Left cardiac atrium (tissue), 4 donors: ENCODE measurements around the gene WDR90. TPM values are rescaled to one million over a fixed set of nuclear protein-coding genes. Genes with fewer than 3 reads are reported as not detected.

Experiments
- ATAC-seq, 2 donors: fragments of 200-7000 bp; cut with Tn5 transposase; one replicate each; pipeline ENCODE4 v1.9.1; 2020; ENCODE audit warnings: mild to moderate bottlenecking in 2 of 2, moderate library complexity in 2 of 2
- DNase-seq: peaks from one replicate; pipeline ENCODE4 v3.0.0-alpha.2; 2020
- intact Hi-C, 2 donors: fragments of 100-400 bp; cut with DNase I; formaldehyde crosslinking; loops; one replicate each; pipeline versions ENCODE4 v1.14.1 to v1.15.1; 2022 to 2023
- total RNA-seq, 2 donors: library from RNA; stranded (reverse); fragmentation: NEBNext Ultra II Directional; extraction: Animal tissue kit (Norgen Biotek cat#: 25700); gene quantifications; one replicate each; pipeline ENCODE4 v1.2.1, GENCODE V29; 2021
- donor health status: DM: no; HTN: yes; CAD: no.
- donor health status: DM: no; HTN: yes; CAD: no; lungs with severe emphysema.
- donor health status: DM: yes; HTN: yes; CAD: no.
- donor health status: Dilated cardiomyopathy.

The WDR90 gene
- total RNA-seq, 2 donors from 2014 or later = 9.6 to 15.5 TPM

- intact Hi-C loops = no loop called here
- no peak for DNase-seq
- no peak for ATAC-seq
Observed at GRCh38 chr16:651844-652243, 2.7 kb downstream of the WDR90 start.

- intact Hi-C loops = no loop called here
- DNase-seq (no peak), ATAC-seq (no peak)
Observed at GRCh38 chr16:652454-653305, 3.5 kb downstream of the WDR90 start.

GRCh38 chr16:654034-654433, 4.9 kb downstream of the WDR90 start:
- ATAC-seq (no peak), DNase-seq (no peak)
- intact Hi-C loops = no loop called here

GRCh38 chr16:657487-657886, 8.3 kb downstream of the WDR90 start:
- no peak for DNase-seq
- no peak for ATAC-seq
- intact Hi-C loops = no loop called here

- no peak for DNase-seq
- ATAC-seq = no peak
- intact Hi-C loops = no loop called here
Observed at GRCh38 chr16:658679-659571, 9.8 kb downstream of the WDR90 start.

GRCh38 chr16:659618-660017, 10.5 kb downstream of the WDR90 start:
- no peak for DNase-seq
- intact Hi-C loops = loop anchor here in 1 of 2 donors (5.0 kb wide), 1 partner anchor 87 kb away; no protein-coding TSS in a partner anchor
- ATAC-seq = no peak

GRCh38 chr16:660132-660458, 10.9 kb downstream of the WDR90 start:
- intact Hi-C loops = loop anchor here in 1 of 2 donors (5.0 kb wide), 1 partner anchor 88 kb away; no protein-coding TSS in a partner anchor
- no peak for DNase-seq

GRCh38 chr16:660459-661183, 11.5 kb downstream of the WDR90 start:
- intact Hi-C loops = loop anchor here in 1 of 2 donors (5.0 kb wide), 1 partner anchor 88 kb away; no protein-coding TSS in a partner anchor
- DNase-seq (peak; percentile 92), ATAC-seq (peak; percentile 79 to 90)

More at GRCh38 chr16:660132-660458, 10.9 kb downstream of the WDR90 start:
- peak in 1 of 2 donors; percentile 1 for ATAC-seq

- intact Hi-C loops = loop anchor here in 1 of 2 donors (5.0 kb wide), 1 partner anchor 89 kb away; no protein-coding TSS in a partner anchor
- ATAC-seq = no peak
- no peak for DNase-seq
Observed at GRCh38 chr16:661184-661821, 12.1 kb downstream of the WDR90 start.

GRCh38 chr16:662095-662494, 12.9 kb downstream of the WDR90 start:
- DNase-seq (no peak), ATAC-seq (no peak)
- intact Hi-C loops = loop anchor here in 1 of 2 donors (5.0 kb wide), 1 partner anchor 90 kb away; no protein-coding TSS in a partner anchor

- intact Hi-C loops = loop anchor here in 1 of 2 donors (5.0 kb wide), 1 partner anchor 90 kb away; no protein-coding TSS in a partner anchor
- ATAC-seq = no peak
Observed at GRCh38 chr16:662597-662996, 13.4 kb downstream of the WDR90 start.

GRCh38 chr16:666572-666971, 17.4 kb downstream of the WDR90 start:
- intact Hi-C loops = loop anchor here in 1 of 2 donors (5.0 kb wide), 1 partner anchor 84 kb away; no protein-coding TSS in a partner anchor
- ATAC-seq = no peak

More at GRCh38 chr16:662597-662996, 13.4 kb downstream of the WDR90 start:
- DNase-seq = no peak

GRCh38 chr16:667113-667779, 18.1 kb downstream of the WDR90 start:
- intact Hi-C loops = loop anchor here in 1 of 2 donors (5.0 kb wide), 1 partner anchor 85 kb away; no protein-coding TSS in a partner anchor
- ATAC-seq (no peak), DNase-seq (no peak)

More at GRCh38 chr16:666572-666971, 17.4 kb downstream of the WDR90 start:
- no peak for DNase-seq

- intact Hi-C loops = loop anchor here in 1 of 2 donors (5.0 kb wide), 1 partner anchor 86 kb away; no protein-coding TSS in a partner anchor
Observed at GRCh38 chr16:667780-668518, 18.8 kb downstream of the WDR90 start, which contains the start of gene RHOT2. Gene RHOT2 (plus strand): TSS chr16:668132. CDS start chr16:668200, 68 bp downstream.

GRCh38 chr16:668519-669171, 19.5 kb downstream of the WDR90 start:
- ATAC-seq (peak; percentile 3 to 11), DNase-seq (no peak)
- intact Hi-C loops = loop anchor here in 1 of 2 donors (5.0 kb wide), 1 partner anchor 86 kb away; no protein-coding TSS in a partner anchor

More at GRCh38 chr16:667780-668518, 18.8 kb downstream of the WDR90 start, which contains the start of gene RHOT2:
- DNase-seq = peak; percentile 95
- peak; percentile 92 to 97 for ATAC-seq

GRCh38 chr16:669666-670065, 20.5 kb downstream of the WDR90 start:
- DNase-seq (no peak), ATAC-seq (no peak)
- intact Hi-C loops = loop anchor here in 1 of 2 donors (5.0 kb wide), 1 partner anchor 87 kb away; no protein-coding TSS in a partner anchor
